Measurements from ENCODE around the gene ACP6.

Gene ACP6

GRCh38 chr1:147643974-147644373 is 26.4 kb downstream of the ACP6 start:
- no peak overlapping the region for H3K4me3 ChIP-seq (ENCODE audit: low read depth, low read length)
- H3K27ac ChIP-seq: no peak overlapping the region
- H3K9me3 ChIP-seq (ENCODE audit: severe bottlenecking): no peaks in the 10 kb centered on the region
- TF ChIP-seq CTCF (IDR thresholded peaks at IDR 0.05; ENCODE audit: low read depth, low read length): no peak
- no peaks in the 10 kb centered on the region for H3K36me3 ChIP-seq
- H3K27me3 ChIP-seq (ENCODE audit: insufficient read depth, low read depth, severe bottlenecking): no peaks in the 10 kb centered on the region
- no peak for DNase-seq

- H3K27me3 ChIP-seq (ENCODE audit: insufficient read depth, low read depth, severe bottlenecking): no peaks in the 10 kb centered on the region
- H3K36me3 ChIP-seq: no peaks in the 10 kb centered on the region
- H3K27ac ChIP-seq: no peak overlapping the region
- TF ChIP-seq CTCF (IDR thresholded peaks at IDR 0.05; ENCODE audit: low read depth, low read length): peak; percentile 98
- DNase-seq: peak; percentile 85
- H3K9me3 ChIP-seq (ENCODE audit: severe bottlenecking): no peaks in the 10 kb centered on the region
- H3K4me3 ChIP-seq (ENCODE audit: low read depth, low read length): no peak overlapping the region
Measured at GRCh38 chr1:147641695-147642592, 28.4 kb downstream of the ACP6 start.

- Histone ChIP-seq H3K27ac (no peak overlapping the region), H3K36me3 (no peaks in the 10 kb centered on the region), H3K9me3 (ENCODE audit: severe bottlenecking) (no peaks in the 10 kb centered on the region), H3K27me3 (ENCODE audit: insufficient read depth, low read depth, severe bottlenecking) (no peaks in the 10 kb centered on the region), H3K4me3 (ENCODE audit: low read depth, low read length) (no peak overlapping the region)
- DNase-seq: no peak
- no peak for TF ChIP-seq CTCF (IDR thresholded peaks at IDR 0.05; ENCODE audit: low read depth, low read length)
Measured at GRCh38 chr1:147641291-147641690, 29.0 kb downstream of the ACP6 start.

GRCh38 chr1:147640553-147641165 is 29.7 kb downstream of the ACP6 start:
- Histone ChIP-seq H3K4me3 (ENCODE audit: low read depth, low read length) (no peak overlapping the region), H3K27me3 (ENCODE audit: insufficient read depth, low read depth, severe bottlenecking) (no peaks in the 10 kb centered on the region), H3K36me3 (no peaks in the 10 kb centered on the region), H3K9me3 (ENCODE audit: severe bottlenecking) (no peaks in the 10 kb centered on the region), H3K27ac (no peak overlapping the region)
- peak; percentile 97 for DNase-seq
- peak; percentile 100 for TF ChIP-seq CTCF (IDR thresholded peaks at IDR 0.05; ENCODE audit: low read depth, low read length)

GRCh38 chr1:147636314-147636713 is 34.0 kb downstream of the ACP6 start:
- Histone ChIP-seq H3K9me3 (ENCODE audit: severe bottlenecking) (no peaks in the 10 kb centered on the region), H3K27ac (no peak overlapping the region), H3K27me3 (ENCODE audit: insufficient read depth, low read depth, severe bottlenecking) (no peaks in the 10 kb centered on the region), H3K36me3 (no peaks in the 10 kb centered on the region), H3K4me3 (ENCODE audit: low read depth, low read length) (no peak overlapping the region)
- DNase-seq: no peak
- TF ChIP-seq CTCF (IDR thresholded peaks at IDR 0.05; ENCODE audit: low read depth, low read length): no peak

Data from WERI-Rb-1 (cell line).